Loucy (cell line): ENCODE measurements around the gene SPDYE16.
"Not testable (repeated sequence)": the region's sequence is repeated elsewhere in the genome, so short reads cannot be mapped to it uniquely, and the experiment has no call there.

ENCODE experiments used
- H2AFZ ChIP-seq: fragments of 200-600 bp; sonication (generic); 2 replicates; pipeline ENCODE4 v1.6.0; 2016; ENCODE audit warnings: antibody characterized with exemption, mild to moderate bottlenecking, low read length, moderate library complexity
- H3F3A ChIP-seq: fragments of 200-600 bp; 2 replicates; pipeline ENCODE4 v1.6.0; 2016; ENCODE audit warnings: antibody characterized with exemption, low read depth, mild to moderate bottlenecking
- H3K27me3 ChIP-seq: fragments of 200-600 bp; sonication (generic); 2 replicates; pipeline ENCODE4 v1.6.1; 2014; ENCODE audit warnings: low read length, mild to moderate bottlenecking; ENCODE audit not compliant: insufficient read depth, poor library complexity, severe bottlenecking
- H3K36me3 ChIP-seq: fragments of 200-600 bp; sonication (generic); 2 replicates; pipeline ENCODE4 v1.6.1; 2016; ENCODE audit warnings: low read length; ENCODE audit not compliant: insufficient read depth
- H3K4me1 ChIP-seq: fragments of 200-600 bp; sonication (generic); 2 replicates; pipeline ENCODE4 v1.5.1; 2014; ENCODE audit warnings: low read length, mild to moderate bottlenecking; ENCODE audit not compliant: insufficient read depth, poor library complexity, severe bottlenecking
- H3K4me2 ChIP-seq: fragments of 200-600 bp; sonication (generic); 2 replicates; pipeline ENCODE4 v1.6.0; 2014; ENCODE audit warnings: antibody characterized with exemption, low read length, low read depth, mild to moderate bottlenecking; ENCODE audit not compliant: poor library complexity, severe bottlenecking
- H3K4me3 ChIP-seq: fragments of 200-600 bp; sonication (generic); 2 replicates; pipeline ENCODE4 v1.5.1; 2014; ENCODE audit warnings: low read length, mild to moderate bottlenecking, mixed read lengths; ENCODE audit not compliant: poor library complexity, severe bottlenecking
- H3K79me2 ChIP-seq: fragments of 200-600 bp; sonication (generic); 2 replicates; pipeline ENCODE4 v1.6.1; 2014; ENCODE audit warnings: low read length; ENCODE audit not compliant: insufficient read depth
- H3K9ac ChIP-seq: fragments of 200-600 bp; sonication (generic); 2 replicates; pipeline ENCODE4 v1.6.0; 2014; ENCODE audit warnings: mild to moderate bottlenecking, low read depth, low read length, moderate library complexity; ENCODE audit not compliant: poor library complexity, severe bottlenecking
- H3K9me2 ChIP-seq: fragments of 200-600 bp; sonication (generic); replicated peaks from 2 replicates; pipeline ENCODE4 v1.6.1; 2016; ENCODE audit warnings: low read depth, low read length, mixed read lengths
- H3K9me3 ChIP-seq: fragments of 200-600 bp; sonication (generic); 2 replicates; pipeline ENCODE4 v1.6.1; 2014; ENCODE audit warnings: mild to moderate bottlenecking, antibody characterized with exemption, low read length, low read depth; ENCODE audit not compliant: insufficient read depth
- H4K20me1 ChIP-seq: fragments of 200-600 bp; sonication (generic); 2 replicates; pipeline ENCODE4 v1.6.0; 2014; ENCODE audit warnings: antibody characterized with exemption, low read length, mild to moderate bottlenecking; ENCODE audit not compliant: insufficient read depth, poor library complexity, severe bottlenecking

SPDYE16 gene

GRCh38 chr7:76502224-76502623, 40.9 kb downstream of the SPDYE16 start:
- not testable (repeated sequence) for H2AFZ ChIP-seq

GRCh38 chr7:76499924-76500241, 43.2 kb downstream of the SPDYE16 start:
- H3F3A ChIP-seq, H4K20me1 ChIP-seq, H3K79me2 ChIP-seq, H3K36me3 ChIP-seq, H3K27me3 ChIP-seq, H2AFZ ChIP-seq, H3K4me2 ChIP-seq, H3K4me1 ChIP-seq, H3K9me2 ChIP-seq, H3K9ac ChIP-seq, H3K4me3 ChIP-seq, H3K9me3 ChIP-seq: not testable (repeated sequence)

More at GRCh38 chr7:76502224-76502623, 40.9 kb downstream of the SPDYE16 start:
- not testable (repeated sequence) for H3K27me3 ChIP-seq, H3K4me2 ChIP-seq, H3K9me2 ChIP-seq, H3K9ac ChIP-seq, H3K4me3 ChIP-seq, H3K9me3 ChIP-seq, H3K4me1 ChIP-seq, H3K79me2 ChIP-seq, H3F3A ChIP-seq, H3K36me3 ChIP-seq, H4K20me1 ChIP-seq

GRCh38 chr7:76499201-76499923, 43.7 kb downstream of the SPDYE16 start:
- not testable (repeated sequence) for H3K9ac ChIP-seq, H3F3A ChIP-seq, H3K9me2 ChIP-seq, H3K79me2 ChIP-seq, H3K36me3 ChIP-seq, H3K9me3 ChIP-seq, H3K4me3 ChIP-seq, H3K27me3 ChIP-seq, H2AFZ ChIP-seq, H4K20me1 ChIP-seq, H3K4me1 ChIP-seq, H3K4me2 ChIP-seq

GRCh38 chr7:76498583-76499200, 44.4 kb downstream of the SPDYE16 start:
- H3K9me3 ChIP-seq, H3K9ac ChIP-seq: not testable (repeated sequence)

GRCh38 chr7:76497918-76498582, 45.0 kb downstream of the SPDYE16 start:
- not testable (repeated sequence) for H4K20me1 ChIP-seq, H3K4me2 ChIP-seq, H3K9me3 ChIP-seq, H3K4me3 ChIP-seq, H3K9ac ChIP-seq, H3K9me2 ChIP-seq, H3K27me3 ChIP-seq, H2AFZ ChIP-seq, H3K4me1 ChIP-seq, H3K36me3 ChIP-seq, H3F3A ChIP-seq, H3K79me2 ChIP-seq

More at GRCh38 chr7:76498583-76499200, 44.4 kb downstream of the SPDYE16 start:
- H3F3A ChIP-seq, H3K4me2 ChIP-seq, H3K4me3 ChIP-seq, H3K36me3 ChIP-seq, H3K9me2 ChIP-seq, H4K20me1 ChIP-seq, H3K4me1 ChIP-seq, H3K79me2 ChIP-seq, H2AFZ ChIP-seq, H3K27me3 ChIP-seq: not testable (repeated sequence)

GRCh38 chr7:76495717-76496116, 47.4 kb downstream of the SPDYE16 start:
- H3K9me3 ChIP-seq, H3K4me1 ChIP-seq, H3K27me3 ChIP-seq, H4K20me1 ChIP-seq, H3K9ac ChIP-seq, H3K9me2 ChIP-seq, H3K79me2 ChIP-seq, H2AFZ ChIP-seq, H3F3A ChIP-seq, H3K4me3 ChIP-seq, H3K36me3 ChIP-seq, H3K4me2 ChIP-seq: not testable (repeated sequence)

GRCh38 chr7:76492139-76492538, 51.0 kb downstream of the SPDYE16 start:
- H4K20me1 ChIP-seq, H3K36me3 ChIP-seq, H3K9ac ChIP-seq, H3K27me3 ChIP-seq, H3F3A ChIP-seq, H3K9me2 ChIP-seq, H3K4me1 ChIP-seq, H3K9me3 ChIP-seq, H3K79me2 ChIP-seq, H3K4me3 ChIP-seq, H2AFZ ChIP-seq, H3K4me2 ChIP-seq: not testable (repeated sequence)
